ENCODE measurements around the gene AGER.
"Not testable (repeated sequence)": the region's sequence is repeated elsewhere in the genome, so short reads cannot be mapped to it uniquely, and the experiment has no call there.

AGER gene

DNA sequence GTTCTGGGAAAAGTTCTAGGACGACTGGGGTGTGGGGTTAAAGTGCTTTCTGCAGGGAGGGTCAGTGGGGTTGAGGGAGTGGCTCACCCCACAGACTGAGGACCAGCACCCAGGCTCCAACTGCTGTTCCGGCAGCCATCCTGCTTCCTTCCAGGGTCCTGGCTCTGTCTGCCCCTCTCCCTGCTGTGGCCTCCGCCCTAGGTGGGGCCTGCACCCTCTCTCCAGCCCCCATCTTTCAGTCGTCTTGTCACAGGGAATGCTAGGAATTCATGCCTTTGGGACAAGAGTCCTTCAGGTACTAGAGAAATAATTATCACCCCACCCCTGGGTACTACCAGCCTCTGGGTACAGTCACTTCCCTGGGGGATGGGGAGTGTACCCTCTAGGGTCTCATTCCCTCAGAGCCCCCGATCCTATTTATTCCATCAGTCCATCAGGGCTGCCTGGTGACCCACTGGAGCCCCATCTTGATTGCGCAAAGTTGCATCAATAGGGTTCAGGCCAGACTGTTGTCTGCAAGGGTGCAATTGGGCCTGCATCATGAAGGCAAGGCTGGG, at the start of gene AGER:
AGER (minus strand) TSS at position 170 of the 557 bp plus-strand sequence; CDS start at position 139, 31 bp downstream.
- DNase-seq (ENCODE audit: low read depth, low spot score), result no peak

DNA sequence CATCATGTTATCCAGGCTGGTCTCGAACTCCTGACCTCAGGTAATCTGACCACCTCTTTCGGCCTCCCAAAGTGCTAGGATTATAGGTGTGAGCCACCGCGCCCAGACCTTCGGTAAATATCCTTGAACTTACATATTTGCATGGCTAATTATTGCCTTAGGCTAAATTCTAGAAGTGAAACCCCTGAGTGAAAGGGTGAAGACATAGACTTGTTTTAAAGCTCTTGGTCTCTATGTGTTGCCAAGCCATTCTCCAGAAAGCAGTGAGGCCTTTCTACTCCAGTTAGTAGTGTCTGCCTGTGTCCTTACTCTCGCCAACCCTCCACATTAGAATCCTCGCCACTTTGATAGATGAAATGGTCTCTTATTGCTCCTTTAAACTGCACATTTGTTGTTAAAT, 42.4 kb upstream of the AGER start:
- DNase-seq (ENCODE audit: low read depth, low spot score), result no peak

GRCh38 chr6:32224696-32225095, 40.6 kb upstream of the AGER start:
- no peak for DNase-seq (ENCODE audit: low read depth, low spot score)

DNA sequence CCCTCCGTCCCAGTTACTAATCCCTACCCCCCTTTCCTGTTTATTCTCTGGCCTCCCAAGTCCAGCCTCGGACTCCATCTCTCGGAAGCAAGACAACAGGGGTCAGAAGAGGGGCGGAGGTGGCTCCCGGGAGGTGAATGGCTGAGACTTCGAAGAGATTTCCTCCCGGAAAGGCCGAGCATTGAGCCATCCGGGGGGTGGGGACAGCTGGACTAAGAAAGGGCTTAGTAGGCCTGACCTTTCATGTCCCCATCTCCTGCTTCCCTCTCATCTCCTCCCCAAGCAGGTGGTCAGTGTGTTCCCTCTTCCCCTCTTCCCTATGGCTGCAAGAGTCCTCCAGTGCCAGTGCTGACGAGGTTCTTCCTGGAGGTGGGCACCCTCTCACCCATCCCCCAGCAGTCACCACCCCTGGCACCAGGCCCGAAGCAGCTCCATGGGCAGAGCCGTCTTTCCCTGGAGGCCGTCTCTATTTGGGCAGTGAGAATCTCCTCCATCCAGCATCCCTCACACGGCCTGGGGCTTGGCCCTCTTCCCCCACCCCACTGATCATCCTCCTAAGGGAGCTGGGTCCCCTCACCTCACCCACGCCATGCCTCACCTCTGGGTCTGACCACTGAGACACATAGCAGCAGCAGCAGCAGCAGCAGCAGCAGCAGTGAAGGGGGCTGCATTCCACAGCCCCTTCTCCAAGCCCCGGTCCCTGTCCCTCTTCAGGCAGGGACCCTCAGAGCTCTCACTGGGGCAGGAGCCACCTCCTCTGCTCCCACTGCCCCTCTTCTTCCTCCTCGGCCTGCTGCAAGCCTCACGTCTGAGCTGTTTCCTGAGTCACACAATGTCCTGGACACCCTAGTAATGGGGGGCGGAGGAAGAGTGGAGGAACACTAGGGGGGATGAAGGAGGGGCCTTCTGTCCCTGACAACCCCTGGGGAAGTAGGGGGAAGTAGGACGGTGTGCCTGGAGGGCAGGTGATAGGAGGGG, 39.5 kb upstream of the AGER start, which contains the start of gene NOTCH4:
NOTCH4 (minus strand) TSS at position 810 of the 978 bp plus-strand sequence; CDS start at position 671, 139 bp downstream.
- no peak for DNase-seq (ENCODE audit: low read depth, low spot score)

DNA sequence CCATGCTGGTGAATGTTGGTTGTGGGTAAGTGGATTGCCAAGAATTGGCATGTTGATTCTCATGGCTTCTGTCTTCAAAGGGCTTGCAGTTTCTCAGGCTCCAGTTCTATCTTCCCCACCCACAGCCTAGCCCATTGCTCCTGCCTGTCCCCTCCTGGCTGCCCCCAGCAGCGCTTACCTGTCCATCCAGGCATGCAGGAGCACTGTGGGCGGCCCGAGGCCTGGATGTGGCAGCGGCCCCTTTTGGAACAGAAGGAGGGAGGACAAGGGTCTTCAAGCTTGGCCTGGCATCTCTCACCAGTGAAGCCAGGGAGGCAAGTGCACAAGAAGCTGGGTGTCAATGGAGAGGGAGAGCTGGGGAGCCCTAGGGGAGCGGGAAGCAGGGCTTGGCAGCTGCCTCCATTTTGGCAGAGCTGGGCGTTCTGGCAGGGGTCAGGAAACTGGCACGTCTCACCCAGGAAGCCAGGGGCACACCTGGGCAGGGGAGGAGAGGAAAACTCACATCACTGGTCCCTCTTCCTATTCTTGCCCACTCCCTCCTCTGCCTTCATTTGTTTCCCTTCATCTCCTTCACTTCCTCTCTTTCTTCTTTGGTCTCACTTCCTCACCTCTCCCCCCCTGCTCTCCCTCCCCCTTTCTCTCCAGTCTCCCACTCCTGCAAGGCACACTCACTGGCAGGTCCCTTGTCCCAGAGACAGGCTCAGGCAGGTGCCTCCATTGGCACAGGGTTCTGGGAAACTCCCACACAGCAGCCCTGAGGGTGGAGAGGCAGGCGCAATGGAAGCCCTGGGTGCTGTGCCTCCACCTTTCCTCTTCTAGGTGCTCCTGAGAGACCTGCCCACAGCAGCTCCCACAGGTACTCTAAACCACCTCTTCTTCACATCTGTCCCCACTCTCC, 38.5 kb upstream of the AGER start:
- no peak for DNase-seq (ENCODE audit: low read depth, low spot score)

DNA sequence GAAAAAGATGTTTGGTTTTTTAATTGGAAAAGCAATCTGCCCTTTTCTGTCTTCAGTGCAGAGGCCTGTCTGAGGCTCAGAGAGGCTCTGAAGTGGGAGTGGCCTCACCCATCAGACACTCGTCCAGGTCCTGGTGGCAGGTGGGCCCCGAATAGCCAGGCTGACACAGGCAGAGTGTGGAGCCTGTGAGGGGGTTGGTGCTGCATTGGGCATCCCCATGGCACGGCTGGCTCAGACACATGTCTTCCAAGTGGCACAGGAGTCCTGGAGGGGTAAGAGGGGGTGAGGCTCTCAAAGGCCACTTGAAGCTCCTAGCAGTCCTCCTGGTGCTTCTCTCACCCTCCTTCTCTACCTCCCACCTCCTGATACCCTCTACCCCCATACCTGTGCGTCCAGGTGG, 36.0 kb upstream of the AGER start:
- no peak for DNase-seq (ENCODE audit: low read depth, low spot score)

DNA sequence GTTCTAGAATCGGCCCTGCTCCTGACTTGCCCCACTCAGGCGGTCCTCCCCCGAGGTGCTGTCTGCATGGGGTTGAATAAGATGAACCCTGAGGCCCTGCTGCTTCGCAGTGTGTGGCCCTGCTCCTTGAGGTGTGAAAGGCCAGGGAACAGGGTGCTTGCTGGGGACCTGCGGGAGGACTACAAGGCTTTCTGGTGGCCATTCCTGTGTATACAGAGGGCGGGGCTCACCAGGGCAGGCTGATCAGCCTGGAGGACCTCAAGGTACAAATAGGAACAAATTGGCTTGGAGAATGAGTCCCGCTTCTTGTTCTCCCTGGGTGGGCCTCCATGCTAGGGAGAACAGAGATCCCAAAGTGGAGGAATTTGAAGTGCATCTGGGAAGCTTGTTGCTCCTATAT, 34.1 kb upstream of the AGER start:
- DNase-seq (ENCODE audit: low read depth, low spot score), result no peak

DNA sequence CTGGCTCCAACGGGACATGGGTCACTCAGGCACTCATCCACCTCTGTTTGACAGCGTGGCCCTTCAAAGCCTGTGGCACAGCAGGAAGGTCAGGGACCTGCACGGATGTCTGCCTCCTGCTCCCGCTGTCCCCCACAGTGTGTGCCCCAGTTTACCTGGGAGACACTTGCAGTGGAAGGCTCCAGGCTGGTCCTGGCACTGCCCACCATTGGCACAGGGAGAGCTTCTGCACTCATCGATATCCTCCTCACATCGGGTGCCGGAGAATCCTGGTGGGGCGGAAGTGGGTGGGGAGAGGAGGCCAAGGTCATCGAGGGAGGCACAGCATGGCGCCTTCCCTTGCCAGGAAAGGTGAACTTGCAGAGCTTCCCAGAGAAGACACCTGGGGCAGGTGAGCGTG, 32.9 kb upstream of the AGER start:
- no peak for DNase-seq (ENCODE audit: low read depth, low spot score)

DNA sequence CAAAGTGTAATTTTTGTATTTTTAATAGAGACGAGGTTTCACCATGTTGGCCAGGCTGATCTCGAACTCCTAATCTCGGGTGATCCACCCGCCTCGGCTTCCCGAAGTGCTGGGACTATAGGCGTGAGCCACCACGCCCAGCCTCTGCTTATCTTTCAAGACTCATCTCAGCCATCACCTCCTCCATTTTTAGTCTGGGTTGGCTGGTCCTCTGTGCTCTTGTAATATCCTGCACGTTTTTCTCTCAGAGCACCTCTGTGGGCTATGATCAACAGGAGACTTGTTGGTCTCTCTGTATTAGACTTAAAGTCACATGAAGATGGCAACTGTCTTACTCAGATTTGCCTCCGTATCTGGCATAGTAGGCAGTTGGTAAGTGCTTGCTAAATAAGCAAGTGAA, 32.2 kb upstream of the AGER start:
- no peak for DNase-seq (ENCODE audit: low read depth, low spot score)

GRCh38 chr6:32215617-32216016, 31.6 kb upstream of the AGER start:
- no peak for DNase-seq (ENCODE audit: low read depth, low spot score)

DNA sequence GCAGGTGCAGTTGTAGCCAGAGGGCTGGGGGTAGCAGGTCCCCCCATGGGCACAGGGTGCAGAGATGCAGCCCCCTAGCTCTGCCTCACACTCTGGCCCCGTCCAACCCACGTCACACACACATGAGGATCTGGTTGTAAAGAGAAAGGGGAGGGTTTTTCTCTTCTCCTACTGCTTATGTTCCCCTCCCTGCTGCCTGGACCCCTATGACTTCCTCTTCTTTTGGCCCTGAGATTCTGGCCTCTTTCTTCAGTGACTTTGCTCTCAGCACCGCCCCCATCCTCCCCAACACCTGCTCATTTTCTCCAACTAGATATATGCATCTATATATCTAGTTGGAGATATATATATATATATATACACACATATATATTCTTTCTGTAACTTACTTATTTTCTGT, 30.1 kb upstream of the AGER start:
- no peak for DNase-seq (ENCODE audit: low read depth, low spot score)

DNA sequence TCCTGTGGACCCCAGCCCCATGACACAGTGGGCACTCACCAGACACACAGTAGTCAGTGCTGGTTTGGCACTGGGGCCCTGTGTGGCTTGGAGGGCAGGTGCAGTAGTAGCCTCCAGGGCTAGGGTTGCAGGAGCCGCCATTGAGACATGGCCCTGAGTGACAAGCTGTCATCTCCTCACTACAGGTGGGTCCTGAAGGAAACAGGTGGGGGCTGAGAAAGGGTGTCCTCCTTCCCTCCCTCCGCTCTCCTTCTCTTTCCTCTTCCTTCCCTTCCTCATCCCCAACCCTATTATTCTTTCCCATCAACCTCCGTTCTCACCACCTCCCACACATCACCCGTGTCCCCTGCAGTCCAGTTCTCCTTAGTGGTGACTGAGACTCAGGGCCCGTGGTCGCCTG, 29.6 kb upstream of the AGER start:
- no peak for DNase-seq (ENCODE audit: low read depth, low spot score)

DNA sequence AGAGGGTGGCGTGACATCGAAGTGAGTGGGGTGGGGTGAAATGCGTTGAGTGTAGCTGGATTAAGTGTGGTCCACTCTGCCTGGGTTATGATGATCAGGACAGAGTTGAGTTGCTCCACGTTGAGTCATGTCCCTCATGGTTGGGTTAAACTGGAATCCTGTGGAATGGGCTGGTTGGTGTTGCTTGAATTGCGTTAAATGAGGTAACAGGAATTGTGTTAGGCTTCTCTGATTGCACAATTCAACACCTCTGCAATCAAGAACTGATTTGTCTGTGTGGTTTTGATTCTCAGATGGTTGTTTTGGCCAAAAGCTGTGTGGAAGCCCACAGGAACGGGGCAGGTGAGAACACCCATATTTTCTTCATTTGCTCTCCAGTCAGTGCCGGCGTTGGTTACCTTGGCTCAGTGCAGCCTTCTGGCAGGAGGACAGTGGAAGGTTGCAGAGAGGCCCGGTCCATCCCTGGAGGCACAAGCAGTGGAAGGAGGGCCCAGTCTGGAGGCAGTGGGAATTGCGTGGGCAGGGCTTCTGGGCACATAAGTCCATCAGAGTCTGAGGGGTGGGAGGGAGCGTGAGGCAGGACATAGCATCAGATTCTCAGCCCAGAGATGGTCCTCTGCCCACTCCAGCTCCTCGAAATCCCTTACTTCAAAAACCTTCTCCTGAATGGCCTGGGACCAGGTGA, 28.2 kb upstream of the AGER start:
- no peak for DNase-seq (ENCODE audit: low read depth, low spot score)

- not testable (repeated sequence) for DNase-seq (ENCODE audit: low read depth, low spot score)
Measured at GRCh38 chr6:32211432-32211831, 27.4 kb upstream of the AGER start.

DNA sequence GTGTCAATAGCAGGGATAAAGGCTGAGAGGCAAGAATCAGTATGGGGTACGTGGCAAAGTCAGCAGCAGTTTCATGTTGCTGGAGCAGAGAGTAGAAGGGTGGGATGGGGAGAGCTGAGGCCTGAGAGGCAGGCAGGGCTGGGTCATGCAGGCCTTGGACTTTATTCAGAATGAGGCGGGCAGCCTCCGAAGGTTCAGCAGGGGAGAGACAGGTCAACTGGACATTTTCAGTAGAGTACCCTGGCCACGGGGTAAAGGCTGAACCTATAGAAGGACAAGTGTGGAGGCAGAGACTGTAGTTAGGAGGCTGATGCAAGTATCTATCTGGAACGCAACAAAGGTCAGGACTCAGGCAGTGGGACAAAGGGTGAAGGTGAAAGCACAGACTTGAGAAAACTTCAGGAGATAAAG, 26.1 kb upstream of the AGER start:
- DNase-seq (ENCODE audit: low read depth, low spot score), result no peak

DNA sequence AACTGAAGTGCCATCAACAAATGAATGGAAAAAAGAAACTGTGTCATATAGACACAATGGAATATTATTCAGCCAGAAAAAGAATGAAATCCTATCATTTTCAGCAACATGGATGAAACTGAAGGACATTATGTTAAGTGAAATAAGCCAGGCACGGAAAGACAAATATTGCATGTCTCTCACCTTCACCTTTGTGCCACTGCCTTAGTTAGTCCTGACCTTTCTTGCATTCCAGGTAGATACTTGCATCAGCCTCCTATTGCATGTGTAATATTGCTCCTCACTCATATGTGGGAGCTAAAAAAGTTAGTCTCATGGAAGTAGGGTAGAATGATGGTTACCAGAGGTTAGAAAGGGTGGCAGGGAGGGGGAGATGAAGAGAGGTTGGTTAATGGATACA, 24.9 kb upstream of the AGER start:
- no peak for DNase-seq (ENCODE audit: low read depth, low spot score)

DNA sequence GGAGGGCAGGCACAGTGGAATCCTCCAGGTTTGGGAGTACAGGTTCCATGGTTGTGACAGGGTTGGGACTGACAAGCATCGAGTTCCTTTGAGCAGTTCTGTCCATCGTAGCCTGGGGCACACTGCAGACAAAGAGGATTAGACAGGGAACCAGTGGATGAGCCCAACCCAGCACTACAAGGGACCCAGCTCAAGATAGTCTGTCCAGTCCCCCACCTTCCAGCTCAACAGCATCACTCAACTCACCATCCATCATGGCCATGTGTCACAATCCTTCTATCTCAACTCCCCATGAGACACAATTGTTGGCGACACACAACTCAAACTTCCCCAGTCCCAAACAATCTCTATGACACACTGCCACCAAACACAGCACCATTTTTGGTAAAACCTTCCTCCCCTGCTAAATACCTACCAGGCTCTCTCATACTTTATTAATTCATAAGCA, 20.2 kb upstream of the AGER start:
- no peak for DNase-seq (ENCODE audit: low read depth, low spot score)

- no peak for DNase-seq (ENCODE audit: low read depth, low spot score)
Measured at GRCh38 chr6:32203426-32204267, 19.6 kb upstream of the AGER start.

GRCh38 chr6:32202186-32202585, 18.1 kb upstream of the AGER start:
- no peak for DNase-seq (ENCODE audit: low read depth, low spot score)

- no peak for DNase-seq (ENCODE audit: low read depth, low spot score)
Measured at GRCh38 chr6:32200711-32201475, 16.8 kb upstream of the AGER start.
